ENCODE results near the gene CDK12.

DNA sequence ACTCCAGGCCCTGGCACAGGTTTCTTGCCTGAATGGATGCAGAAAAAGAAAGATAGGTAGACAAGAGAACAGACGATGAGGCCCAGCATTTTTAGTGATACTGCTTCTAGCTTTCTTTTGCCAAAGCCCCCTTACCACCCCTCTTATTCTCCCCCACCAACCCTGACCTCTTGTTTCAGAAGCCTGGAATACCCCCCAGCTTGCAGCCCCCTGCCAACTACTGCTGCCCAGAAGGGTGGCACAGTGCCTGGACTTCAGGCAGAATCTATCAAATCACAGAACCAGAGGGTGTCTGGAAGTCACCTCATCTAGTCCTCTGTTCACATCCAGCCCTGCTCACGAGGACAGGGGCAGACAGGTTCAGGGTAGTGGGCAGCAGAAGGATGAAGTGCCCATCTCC lies 110.8 kb downstream of the CDK12 start:
- TF ChIP-seq POLR2AphosphoS5 (IDR thresholded peaks at IDR 0.05; ENCODE audit: insufficient read depth in 1 of 2, low read depth in 1 of 2): no peak
- TF ChIP-seq POLR2A (IDR thresholded peaks at IDR 0.05): no peak

Data from vagina (tissue), 2 donors.